SU-DHL-6 (cell line): Measurements from ENCODE around the gene RNF19B.

ENCODE experiments used
- CTCF ChIP-seq: fragments of 200-600 bp; sonication (generic); IDR thresholded peaks from one replicate; pipeline ENCODE4 v1.5.1; 2017; ENCODE audit warnings: antibody characterized with exemption, mild to moderate bottlenecking, low read length, moderate library complexity; ENCODE audit not compliant: insufficient read depth, poor library complexity, severe bottlenecking
- EZH2phosphoT487 ChIP-seq: fragments of 200-600 bp; sonication (generic), shearing (Covaris generic); conservative IDR thresholded peaks from 2 replicates; pipeline ENCODE4 v1.6.1; 2018; ENCODE audit warnings: mild to moderate bottlenecking, antibody characterized with exemption, low read length, moderate library complexity, mixed read lengths

- TF ChIP-seq CTCF (no peak), EZH2phosphoT487 (no peak)
Observed at GRCh38 chr1:32988665-32989064, 24.1 kb upstream of the RNF19B start.
